DMS114 treated with DMSO at 0.1 percent for 48 hours (cell line): ENCODE measurements around the gene FANCL.
"Not testable (repeated sequence)": the region's sequence is repeated elsewhere in the genome, so short reads cannot be mapped to it uniquely, and the experiment has no call there.

Experiments
- DNase-seq: peaks from one replicate; lab custom pipeline; 2025; ENCODE audit not compliant: unreplicated experiment; lab: John Stamatoyannopoulos, UW

Gene FANCL

GRCh38 chr2:58206785-58207184 is 34.3 kb downstream of the FANCL start:
- no peak for DNase-seq

- no peak for DNase-seq
Observed at GRCh38 chr2:58204195-58204959, 36.7 kb downstream of the FANCL start.

GRCh38 chr2:58203018-58203417 is 38.1 kb downstream of the FANCL start:
- DNase-seq: no peak

GRCh38 chr2:58202404-58202803 is 38.7 kb downstream of the FANCL start:
- no peak for DNase-seq

- DNase-seq: no peak
Observed at GRCh38 chr2:58197894-58198293, 43.2 kb downstream of the FANCL start.

- no peak for DNase-seq
Observed at GRCh38 chr2:58195662-58196061, 45.5 kb downstream of the FANCL start.

- DNase-seq: no peak
Observed at GRCh38 chr2:58194458-58194857, 46.7 kb downstream of the FANCL start.

- not testable (repeated sequence) for DNase-seq
Observed at GRCh38 chr2:58187022-58187421, 54.1 kb downstream of the FANCL start.

- no peak for DNase-seq
Observed at GRCh38 chr2:58186501-58186900, 54.6 kb downstream of the FANCL start.

- DNase-seq: no peak
Observed at GRCh38 chr2:58182527-58182926, 58.6 kb downstream of the FANCL start.

GRCh38 chr2:58180635-58181034 is 60.5 kb downstream of the FANCL start:
- no peak for DNase-seq

- not testable (repeated sequence) for DNase-seq
Observed at GRCh38 chr2:58180175-58180574, 61.0 kb downstream of the FANCL start.

- DNase-seq: not testable (repeated sequence)
Observed at GRCh38 chr2:58177187-58177586, 63.9 kb downstream of the FANCL start.

- not testable (repeated sequence) for DNase-seq
Observed at GRCh38 chr2:58171831-58172230, 69.3 kb downstream of the FANCL start.

- DNase-seq: not testable (repeated sequence)
Observed at GRCh38 chr2:58170334-58170933, 70.7 kb downstream of the FANCL start.

GRCh38 chr2:58169845-58170244 is 71.3 kb downstream of the FANCL start:
- DNase-seq: not testable (repeated sequence)

- DNase-seq: not testable (repeated sequence)
Observed at GRCh38 chr2:58168130-58168529, 73.0 kb downstream of the FANCL start.

- DNase-seq: no peak
Observed at GRCh38 chr2:58163913-58164312, 77.2 kb downstream of the FANCL start.

GRCh38 chr2:58158481-58158880 is 82.6 kb downstream of the FANCL start:
- DNase-seq: no peak

- DNase-seq: no peak
Observed at GRCh38 chr2:58157754-58158153, 83.4 kb downstream of the FANCL start.

GRCh38 chr2:58156780-58157179 is 84.3 kb downstream of the FANCL start:
- no peak for DNase-seq

- no peak for DNase-seq
Observed at GRCh38 chr2:58155160-58155778, 85.9 kb downstream of the FANCL start.
